Parathyroid adenoma (tissue), 2 donors: ENCODE measurements around the gene LRRK1.

Source experiments
- H2AFZ ChIP-seq: fragments of 300-600 bp; sonication (generic); one replicate; pipeline ENCODE4 v1.7.0; 2017; ENCODE audit warnings: antibody characterized with exemption, mild to moderate bottlenecking
- H3K27ac ChIP-seq: fragments of 300-600 bp; sonication (generic); one replicate; pipeline ENCODE4 v1.7.0; 2017
- H3K27me3 ChIP-seq: fragments of 300-600 bp; sonication (generic); one replicate; pipeline ENCODE4 v1.7.0; 2017; ENCODE audit warnings: low read length; ENCODE audit not compliant: control insufficient read depth, insufficient read depth
- H3K36me3 ChIP-seq: fragments of 300-600 bp; sonication (generic); one replicate; pipeline ENCODE4 v1.7.0; 2017; ENCODE audit warnings: low read length; ENCODE audit not compliant: control insufficient read depth, insufficient read depth
- H3K4me1 ChIP-seq: fragments of 300-600 bp; sonication (generic); one replicate; pipeline ENCODE4 v1.7.0; 2017; ENCODE audit warnings: control low read depth
- H3K4me2 ChIP-seq: fragments of 300-600 bp; sonication (generic); one replicate; pipeline ENCODE4 v1.7.0; 2017; ENCODE audit warnings: low read length
- H3K4me3 ChIP-seq: fragments of 300-600 bp; sonication (generic); one replicate; pipeline ENCODE4 v1.7.0; 2017; ENCODE audit warnings: low read depth, low read length
- H3K79me2 ChIP-seq: fragments of 300-600 bp; sonication (generic); one replicate; pipeline ENCODE4 v1.7.0; 2017; ENCODE audit warnings: control low read depth
- H3K9ac ChIP-seq: fragments of 300-600 bp; sonication (generic); one replicate; pipeline ENCODE4 v1.7.0; 2017; ENCODE audit warnings: mild to moderate bottlenecking
- H3K9me3 ChIP-seq: fragments of 300-600 bp; sonication (generic); one replicate; pipeline ENCODE4 v1.7.0; 2017; ENCODE audit warnings: low read length; ENCODE audit not compliant: control insufficient read depth
- CTCF ChIP-seq: fragments of 300-600 bp; sonication (generic); IDR thresholded peaks from one replicate; pipeline ENCODE4 v1.7.0; 2017; ENCODE audit warnings: antibody characterized with exemption, mild to moderate bottlenecking
- donor health status: primary hyperparathyroidism.

LRRK1 gene

DNA sequence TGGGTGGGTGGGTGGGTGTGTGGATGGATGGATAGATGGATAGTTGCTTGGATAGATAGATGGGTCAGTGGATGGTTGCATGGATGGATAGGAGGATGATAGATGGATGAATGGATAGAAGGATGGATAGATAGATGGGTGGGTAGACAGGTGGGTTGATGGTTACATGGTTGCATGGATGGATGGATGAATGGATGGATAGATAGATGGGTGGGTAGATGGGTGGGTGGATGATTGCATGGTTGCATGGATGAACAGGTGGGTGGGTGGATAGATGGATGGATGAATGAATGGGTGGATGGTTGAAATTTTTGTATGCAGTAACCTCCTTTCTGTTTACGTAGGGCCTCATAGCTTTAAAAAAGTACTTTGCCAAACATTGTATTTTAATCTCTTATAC, 79.5 kb downstream of the LRRK1 start:
- Histone ChIP-seq H2AFZ (no peak overlapping the region), H3K4me3 (no peak overlapping the region), H3K9ac (no peak overlapping the region), H3K27me3 (no peaks in the 10 kb centered on the region), H3K79me2 (no peaks in the 10 kb centered on the region), H3K4me1 (no peaks in the 10 kb centered on the region), H3K4me2 (no peak overlapping the region), H3K9me3 (no peaks in the 10 kb centered on the region), H3K36me3 (no peaks in the 10 kb centered on the region), H3K27ac (no peak overlapping the region)
- TF ChIP-seq CTCF, result no peak

DNA sequence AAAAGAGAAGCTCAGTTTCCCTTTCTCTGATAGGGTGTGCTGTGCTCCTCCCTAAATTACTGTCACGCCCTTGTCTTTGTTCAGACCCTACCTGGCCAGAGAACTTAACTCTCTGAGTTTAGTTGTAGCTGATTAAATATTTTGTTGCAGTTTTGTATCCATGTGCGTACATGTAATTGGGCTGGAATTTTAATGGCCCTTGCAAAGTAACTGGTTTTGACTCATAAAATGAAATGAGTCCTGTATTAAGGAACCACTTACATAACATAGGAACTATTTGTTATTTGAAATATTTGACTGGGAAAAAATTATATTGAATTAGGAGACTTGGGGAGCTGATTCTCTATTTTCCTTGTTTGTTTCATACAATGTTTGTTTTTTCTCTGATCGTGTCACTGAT, 80.2 kb downstream of the LRRK1 start:
- Histone ChIP-seq H3K4me3 (no peak overlapping the region), H3K27ac (no peak overlapping the region), H3K9me3 (no peaks in the 10 kb centered on the region), H2AFZ (no peak overlapping the region), H3K27me3 (no peaks in the 10 kb centered on the region), H3K4me2 (no peak overlapping the region), H3K9ac (no peak overlapping the region), H3K4me1 (no peaks in the 10 kb centered on the region), H3K79me2 (no peaks in the 10 kb centered on the region), H3K36me3 (no peaks in the 10 kb centered on the region)
- no peak for TF ChIP-seq CTCF

GRCh38 chr15:101000271-101000681, 81.1 kb downstream of the LRRK1 start:
- no peaks in the 10 kb centered on the region for H3K79me2 ChIP-seq
- no peaks in the 10 kb centered on the region for H3K36me3 ChIP-seq
- no peak overlapping the region for H3K27ac ChIP-seq
- H3K9ac ChIP-seq, result no peak overlapping the region
- no peak overlapping the region for H2AFZ ChIP-seq
- no peaks in the 10 kb centered on the region for H3K9me3 ChIP-seq
- no peak for TF ChIP-seq CTCF
- no peaks in the 10 kb centered on the region for H3K27me3 ChIP-seq
- no peaks in the 10 kb centered on the region for H3K4me1 ChIP-seq
- no peak overlapping the region for H3K4me2 ChIP-seq
- H3K4me3 ChIP-seq, result no peak overlapping the region

GRCh38 chr15:101001056-101001455, 81.9 kb downstream of the LRRK1 start:
- H3K27me3 ChIP-seq, result no peaks in the 10 kb centered on the region
- H2AFZ ChIP-seq, result no peak overlapping the region
- H3K4me1 ChIP-seq, result no peaks in the 10 kb centered on the region
- no peak overlapping the region for H3K4me2 ChIP-seq
- H3K36me3 ChIP-seq, result no peaks in the 10 kb centered on the region
- no peaks in the 10 kb centered on the region for H3K79me2 ChIP-seq
- no peak overlapping the region for H3K9ac ChIP-seq
- H3K9me3 ChIP-seq, result no peaks in the 10 kb centered on the region
- H3K27ac ChIP-seq, result no peak overlapping the region
- no peak for TF ChIP-seq CTCF
- H3K4me3 ChIP-seq, result no peak overlapping the region

DNA sequence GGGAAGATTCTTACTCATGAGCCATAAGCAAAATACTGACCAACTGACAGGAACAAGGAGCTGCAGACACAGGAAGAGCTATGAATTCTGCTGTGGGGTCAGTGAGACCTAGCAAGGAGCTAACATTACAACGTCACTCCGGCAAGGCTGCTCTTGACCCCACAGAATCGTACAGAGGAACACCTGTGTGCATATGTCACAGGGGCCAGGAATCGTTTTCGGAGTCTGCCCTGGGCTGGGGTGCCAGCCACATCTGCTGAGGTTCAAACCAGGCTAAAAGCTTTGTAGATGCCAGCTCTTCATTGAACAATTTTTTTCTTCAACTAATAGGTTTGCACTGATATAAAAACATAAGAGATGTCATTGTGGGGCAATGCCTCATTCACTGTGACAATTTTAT, 82.6 kb downstream of the LRRK1 start:
- Histone ChIP-seq H3K4me3 (no peak overlapping the region), H3K4me1 (no peaks in the 10 kb centered on the region), H3K27ac (no peak overlapping the region), H3K79me2 (no peaks in the 10 kb centered on the region), H3K9me3 (no peaks in the 10 kb centered on the region), H3K36me3 (no peaks in the 10 kb centered on the region), H3K9ac (no peak overlapping the region), H3K4me2 (no peak overlapping the region), H2AFZ (no peak overlapping the region), H3K27me3 (no peaks in the 10 kb centered on the region)
- TF ChIP-seq CTCF, result no peak
